HepG2 (cell line): Measurements from ENCODE around the gene SEMA3B. TPM values are rescaled to one million over a fixed set of nuclear protein-coding genes. Genes with fewer than 3 reads are reported as not detected.

Experiments
- ADNP ChIP-seq: sonication (generic); formaldehyde crosslinking; IDR thresholded peaks from 2 replicates; pipeline ENCODE4 v1.4.0; 2020; ENCODE audit warnings: missing genetic modification reagents
- ATAD3A ChIP-seq: sonication (generic); formaldehyde crosslinking; IDR thresholded peaks from 2 replicates; pipeline ENCODE4 v1.4.0; 2020; ENCODE audit warnings: missing genetic modification reagents
- BORCS8-MEF2B ChIP-seq: sonication (generic); formaldehyde crosslinking; IDR thresholded peaks from 2 replicates; pipeline ENCODE4 v1.8.0; 2022; ENCODE audit warnings: mild to moderate bottlenecking, missing genetic modification reagents
- EEA1 ChIP-seq: sonication (generic); formaldehyde crosslinking; IDR thresholded peaks from 2 replicates; pipeline ENCODE4 v1.5.1; 2020; ENCODE audit warnings: mild to moderate bottlenecking, missing genetic modification reagents, borderline replicate concordance
- ELF4 ChIP-seq: sonication (generic); formaldehyde crosslinking; IDR thresholded peaks from 2 replicates; pipeline ENCODE4 v1.5.0; 2020; ENCODE audit warnings: missing genetic modification reagents, mild to moderate bottlenecking, moderate library complexity, borderline replicate concordance
- GABPB1 ChIP-seq: IDR thresholded peaks from 2 replicates; pipeline ENCODE4 v1.6.1; 2016; ENCODE audit warnings: mild to moderate bottlenecking, missing genetic modification reagents, moderate library complexity, missing compliant biosample characterization
- HIVEP1 ChIP-seq: sonication (generic); formaldehyde crosslinking; IDR thresholded peaks from 2 replicates; pipeline ENCODE4 v1.4.0; 2020; ENCODE audit warnings: mild to moderate bottlenecking, missing genetic modification reagents
- HNRNPLL ChIP-seq: fragments of 200-400 bp; formaldehyde crosslinking; IDR thresholded peaks from 2 replicates; pipeline ENCODE4 v1.6.1; 2017; ENCODE audit warnings: mild to moderate bottlenecking, low read depth, low read length; ENCODE audit not compliant: poor library complexity, severe bottlenecking
- ISL2 ChIP-seq: sonication (generic); formaldehyde crosslinking; IDR thresholded peaks from 2 replicates; pipeline ENCODE4 v1.5.0; 2020; ENCODE audit warnings: missing genetic modification reagents
- MATR3 ChIP-seq: sonication (generic); formaldehyde crosslinking; IDR thresholded peaks from 2 replicates; pipeline ENCODE4 v1.4.0; 2020; ENCODE audit warnings: missing genetic modification reagents
- NFE2L2 ChIP-seq: fragments of 150-350 bp; IDR thresholded peaks from 2 replicates; pipeline ENCODE4 v1.6.1; 2014; ENCODE audit warnings: low read length
- PAX8 ChIP-seq: sonication (generic); formaldehyde crosslinking; IDR thresholded peaks from 2 replicates; pipeline ENCODE4 v1.8.0; 2022; ENCODE audit warnings: mild to moderate bottlenecking, missing genetic modification reagents, borderline replicate concordance
- POLR2AphosphoS5 ChIP-seq: IDR thresholded peaks from 2 replicates; pipeline ENCODE4 v1.6.1; 2012; ENCODE audit warnings: low read depth, low read length
- RFX1 ChIP-seq: fragments of 450-650 bp; IDR thresholded peaks from 2 replicates; pipeline ENCODE4 v1.6.1; 2017
- SP2 ChIP-seq: sonication (generic); formaldehyde crosslinking; IDR thresholded peaks from 2 replicates; pipeline ENCODE4 v1.5.1; 2020; ENCODE audit warnings: mild to moderate bottlenecking, missing genetic modification reagents
- YEATS4 ChIP-seq: sonication (generic); formaldehyde crosslinking; IDR thresholded peaks from 2 replicates; pipeline ENCODE4 v1.4.0; 2020; ENCODE audit warnings: missing genetic modification reagents, borderline replicate concordance
- ZNF20 ChIP-seq: sonication (generic); formaldehyde crosslinking; IDR thresholded peaks from 2 replicates; pipeline ENCODE4 v1.4.0; 2020; ENCODE audit warnings: mild to moderate bottlenecking, moderate library complexity, missing genetic modification reagents
- ZNF33A ChIP-seq: sonication (generic); formaldehyde crosslinking; IDR thresholded peaks from 2 replicates; pipeline ENCODE4 v1.5.1; 2020; ENCODE audit warnings: missing genetic modification reagents, mild to moderate bottlenecking, moderate library complexity, borderline replicate concordance
- ZNF501 ChIP-seq: sonication (generic); formaldehyde crosslinking; IDR thresholded peaks from 2 replicates; pipeline ENCODE4 v1.5.1; 2020; ENCODE audit warnings: mild to moderate bottlenecking, moderate library complexity, missing genetic modification reagents
- ZNF567 ChIP-seq: sonication (generic); formaldehyde crosslinking; IDR thresholded peaks from 2 replicates; pipeline ENCODE4 v1.8.1; 2023; ENCODE audit warnings: mild to moderate bottlenecking, missing genetic modification reagents, borderline replicate concordance
- ZNF605 ChIP-seq: sonication (generic); formaldehyde crosslinking; IDR thresholded peaks from 2 replicates; pipeline ENCODE4 v1.8.0; 2022; ENCODE audit warnings: mild to moderate bottlenecking, missing genetic modification reagents
- polyA plus RNA-seq, 8 experiments: library from polyadenylated mRNA; depleted of rRNA in 3 of 8; stranded (reverse) in 7 of 8; unstranded in 1 of 8; fragments of >200 nt; fragmentation: Illumina TruSeq in 4 of 8; extraction: Trizol in 4 of 8; gene quantifications; 2 replicates each; pipeline versions ENCODE4 v1.2.1 to v1.2.3, GENCODE V29; 2011 to 2016; ENCODE audit warnings: low read depth in 4 of 8, missing spikeins in 1 of 8, mixed read lengths in 1 of 8; ENCODE audit not compliant: insufficient read depth in 1 of 8
- total RNA-seq, 5 experiments: library from RNA; depleted of rRNA; stranded (reverse); fragments of >200 nt; fragmentation: Illumina TruSeq; extraction: Trizol; gene quantifications; 2 replicates each; pipeline ENCODE4 v1.2.3, GENCODE V29; 2016; ENCODE audit warnings: low read depth in 1 of 5
- TF ChIP-seq, protein P1 (sequence below): IDR thresholded peaks from 2 replicates; pipeline ENCODE4 v1.6.1; 2016; ENCODE audit warnings: low read depth, borderline replicate concordance
- TF ChIP-seq, protein P2 (sequence below): sonication (generic); formaldehyde crosslinking; IDR thresholded peaks from 2 replicates; pipeline ENCODE4 v1.4.0; 2020; ENCODE audit warnings: missing genetic modification reagents
- TF ChIP-seq, protein P3 (sequence below): sonication (generic); formaldehyde crosslinking; IDR thresholded peaks from 2 replicates; pipeline ENCODE4 v1.5.1; 2020; ENCODE audit warnings: missing genetic modification reagents, mild to moderate bottlenecking, borderline replicate concordance

Gene SEMA3B
- total and polyA plus RNA-seq, 2 of the 13 experiments (the other 11 are each of a cell fraction or from before 2014, with no cell fraction given): 93.2 to 158 TPM

GRCh38 chr3:50322115-50322385 is 53.1 kb downstream of the SEMA3B start (continued):
- TF ChIP-seq HIVEP1 (peak; percentile 19; the same call in 1 of the 2 replicates), GABPB1 (CRISPR knock-in tag) (0 out of 2 replicates have a peak, but pooled peaks have one; percentile 1), NFE2L2 (no peak), ZNF20 (CRISPR knock-in tag) (no peak), POLR2AphosphoS5 (peak; percentile 75), EEA1 (CRISPR knock-in tag) (0 out of 2 replicates have a peak, but pooled peaks have one; percentile 50), BORCS8-MEF2B (CRISPR knock-in tag) (0 out of 2 replicates have a peak, but pooled peaks have one; percentile 7), RFX1 (no peak), HNRNPLL (no peak), YEATS4 (CRISPR knock-in tag) (peak; percentile 36), ADNP (CRISPR knock-in tag) (no peak), ZNF605 (CRISPR knock-in tag) (no peak), MATR3 (CRISPR knock-in tag) (no peak), ZNF33A (CRISPR knock-in tag) (no peak; the same call in 1 of the 2 replicates), SP2 (CRISPR knock-in tag) (no peak), ZNF501 (peak; percentile 7; the same call in 1 of the 2 replicates), ZNF567 (CRISPR knock-in tag) (0 out of 2 replicates have a peak, but pooled peaks have one; percentile 16), ELF4 (no peak), PAX8 (CRISPR knock-in tag) (no peak), ISL2 (CRISPR knock-in tag) (peak; percentile 46; the same call in 1 of the 2 replicates), ATAD3A (CRISPR knock-in tag) (no peak)
- TF ChIP-seq, protein P1, sequence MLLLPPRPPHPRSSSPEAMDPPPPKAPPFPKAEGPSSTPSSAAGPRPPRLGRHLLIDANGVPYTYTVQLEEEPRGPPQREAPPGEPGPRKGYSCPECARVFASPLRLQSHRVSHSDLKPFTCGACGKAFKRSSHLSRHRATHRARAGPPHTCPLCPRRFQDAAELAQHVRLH (CRISPR knock-in tag): no peak
- TF ChIP-seq, protein P2, sequence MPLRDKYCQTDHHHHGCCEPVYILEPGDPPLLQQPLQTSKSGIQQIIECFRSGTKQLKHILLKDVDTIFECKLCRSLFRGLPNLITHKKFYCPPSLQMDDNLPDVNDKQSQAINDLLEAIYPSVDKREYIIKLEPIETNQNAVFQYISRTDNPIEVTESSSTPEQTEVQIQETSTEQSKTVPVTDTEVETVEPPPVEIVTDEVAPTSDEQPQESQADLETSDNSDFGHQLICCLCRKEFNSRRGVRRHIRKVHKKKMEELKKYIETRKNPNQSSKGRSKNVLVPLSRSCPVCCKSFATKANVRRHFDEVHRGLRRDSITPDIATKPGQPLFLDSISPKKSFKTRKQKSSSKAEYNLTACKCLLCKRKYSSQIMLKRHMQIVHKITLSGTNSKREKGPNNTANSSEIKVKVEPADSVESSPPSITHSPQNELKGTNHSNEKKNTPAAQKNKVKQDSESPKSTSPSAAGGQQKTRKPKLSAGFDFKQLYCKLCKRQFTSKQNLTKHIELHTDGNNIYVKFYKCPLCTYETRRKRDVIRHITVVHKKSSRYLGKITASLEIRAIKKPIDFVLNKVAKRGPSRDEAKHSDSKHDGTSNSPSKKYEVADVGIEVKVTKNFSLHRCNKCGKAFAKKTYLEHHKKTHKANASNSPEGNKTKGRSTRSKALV (CRISPR knock-in tag): no peak
- TF ChIP-seq, protein P3, sequence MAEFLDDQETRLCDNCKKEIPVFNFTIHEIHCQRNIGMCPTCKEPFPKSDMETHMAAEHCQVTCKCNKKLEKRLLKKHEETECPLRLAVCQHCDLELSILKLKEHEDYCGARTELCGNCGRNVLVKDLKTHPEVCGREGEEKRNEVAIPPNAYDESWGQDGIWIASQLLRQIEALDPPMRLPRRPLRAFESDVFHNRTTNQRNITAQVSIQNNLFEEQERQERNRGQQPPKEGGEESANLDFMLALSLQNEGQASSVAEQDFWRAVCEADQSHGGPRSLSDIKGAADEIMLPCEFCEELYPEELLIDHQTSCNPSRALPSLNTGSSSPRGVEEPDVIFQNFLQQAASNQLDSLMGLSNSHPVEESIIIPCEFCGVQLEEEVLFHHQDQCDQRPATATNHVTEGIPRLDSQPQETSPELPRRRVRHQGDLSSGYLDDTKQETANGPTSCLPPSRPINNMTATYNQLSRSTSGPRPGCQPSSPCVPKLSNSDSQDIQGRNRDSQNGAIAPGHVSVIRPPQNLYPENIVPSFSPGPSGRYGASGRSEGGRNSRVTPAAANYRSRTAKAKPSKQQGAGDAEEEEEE: 0 out of 2 replicates have a peak, but pooled peaks have one; percentile 15
